ENCODE data around the gene DENND1A. TPM values are rescaled to one million over a fixed set of nuclear protein-coding genes. Genes with fewer than 3 reads are reported as not detected.

The DENND1A gene
- total and polyA plus RNA-seq, 7 donors: 12.8 to 33.2 (median 19.2) TPM

GRCh38 chr9:123359106-123359505 is 570.8 kb downstream of the DENND1A start:
- H3K27ac ChIP-seq: no peak overlapping the region
- WGBS, 2 donors: 18 to 29% methylated on average over 2 of the region's 2 CpGs

DNA sequence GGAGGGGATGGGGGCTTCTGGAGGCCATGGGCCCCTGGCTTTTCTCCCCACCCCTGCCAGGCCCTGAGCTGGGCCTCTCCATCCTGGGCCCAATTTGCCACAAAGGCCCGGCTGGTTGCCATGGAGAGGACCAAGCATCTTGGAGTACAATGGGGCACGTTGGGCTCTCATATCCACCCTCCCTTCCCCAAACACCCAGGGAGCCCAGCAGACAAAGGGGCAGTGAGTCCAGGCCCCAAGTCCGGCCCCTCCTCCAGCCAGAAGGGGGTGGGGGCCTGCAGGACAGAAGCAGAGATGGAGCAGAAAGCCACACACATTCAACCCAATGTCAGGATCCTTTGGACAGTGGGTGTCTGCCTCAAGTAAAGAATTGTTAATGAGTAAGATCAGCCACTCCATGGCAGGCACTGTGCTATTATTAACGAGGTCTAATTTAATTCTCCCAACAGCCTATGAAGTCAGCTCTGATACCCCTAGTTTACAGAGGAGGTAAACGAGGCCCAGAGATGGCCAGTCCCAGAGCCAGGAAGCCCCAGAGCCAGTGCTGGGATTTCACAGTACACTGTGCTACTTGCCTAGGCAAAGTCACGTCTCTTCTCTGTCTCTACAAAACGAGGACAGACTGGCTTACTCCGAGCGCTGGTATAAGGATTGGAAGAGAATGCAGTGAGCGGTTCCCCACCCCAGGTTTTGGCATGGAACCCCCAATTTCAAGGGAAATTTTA is 571.6 kb downstream of the DENND1A start:
- WGBS, 2 donors: 80 to 86% methylated on average over 10 of the region's 10 CpGs
- intact Hi-C loops (cut with DNase I): loop anchor here (10.0 kb wide), 1 partner anchor 344 kb away; no protein-coding TSS in a partner anchor
- DNase-seq: no peak
- peaks cover 0 to 31% (median 14%) of the 10 kb centered on the region in 4 donors for H3K4me1 ChIP-seq
- H3K4me3 ChIP-seq: no peak overlapping the region
- H3K36me3 ChIP-seq: no peaks in the 10 kb centered on the region
- TF ChIP-seq POLR2A (IDR thresholded peaks at IDR 0.05) (no peak), EP300 (IDR thresholded peaks at IDR 0.05) (no peak), POLR2AphosphoS5 (IDR thresholded peaks at IDR 0.05) (no peak)
- TF ChIP-seq, protein P1, sequence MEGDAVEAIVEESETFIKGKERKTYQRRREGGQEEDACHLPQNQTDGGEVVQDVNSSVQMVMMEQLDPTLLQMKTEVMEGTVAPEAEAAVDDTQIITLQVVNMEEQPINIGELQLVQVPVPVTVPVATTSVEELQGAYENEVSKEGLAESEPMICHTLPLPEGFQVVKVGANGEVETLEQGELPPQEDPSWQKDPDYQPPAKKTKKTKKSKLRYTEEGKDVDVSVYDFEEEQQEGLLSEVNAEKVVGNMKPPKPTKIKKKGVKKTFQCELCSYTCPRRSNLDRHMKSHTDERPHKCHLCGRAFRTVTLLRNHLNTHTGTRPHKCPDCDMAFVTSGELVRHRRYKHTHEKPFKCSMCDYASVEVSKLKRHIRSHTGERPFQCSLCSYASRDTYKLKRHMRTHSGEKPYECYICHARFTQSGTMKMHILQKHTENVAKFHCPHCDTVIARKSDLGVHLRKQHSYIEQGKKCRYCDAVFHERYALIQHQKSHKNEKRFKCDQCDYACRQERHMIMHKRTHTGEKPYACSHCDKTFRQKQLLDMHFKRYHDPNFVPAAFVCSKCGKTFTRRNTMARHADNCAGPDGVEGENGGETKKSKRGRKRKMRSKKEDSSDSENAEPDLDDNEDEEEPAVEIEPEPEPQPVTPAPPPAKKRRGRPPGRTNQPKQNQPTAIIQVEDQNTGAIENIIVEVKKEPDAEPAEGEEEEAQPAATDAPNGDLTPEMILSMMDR (IDR thresholded peaks at IDR 0.05): no peak
- peaks cover 0 to 28% (median 3%) of the 10 kb centered on the region in 3 donors for H3K27me3 ChIP-seq
- no peaks in the 10 kb centered on the region for H3K9me3 ChIP-seq
- H3K27ac ChIP-seq: no peak overlapping the region

More at GRCh38 chr9:123359106-123359505, 570.8 kb downstream of the DENND1A start:
- H3K27me3 ChIP-seq: peaks cover 0 to 28% (median 3%) of the 10 kb centered on the region in 3 donors
- peaks cover 0 to 33% (median 14%) of the 10 kb centered on the region in 4 donors for H3K4me1 ChIP-seq
- intact Hi-C loops (cut with DNase I): loop anchor here (10.0 kb wide), 1 partner anchor 344 kb away; no protein-coding TSS in a partner anchor
- TF ChIP-seq EP300 (IDR thresholded peaks at IDR 0.05): no peak
- no peak for TF ChIP-seq POLR2AphosphoS5 (IDR thresholded peaks at IDR 0.05)
- TF ChIP-seq, protein P1 (IDR thresholded peaks at IDR 0.05): no peak
- no peak for TF ChIP-seq POLR2A (IDR thresholded peaks at IDR 0.05)
- H3K9me3 ChIP-seq: no peaks in the 10 kb centered on the region
- no peaks in the 10 kb centered on the region for H3K36me3 ChIP-seq
- H3K4me3 ChIP-seq: no peak overlapping the region
- DNase-seq: no peak

DNA sequence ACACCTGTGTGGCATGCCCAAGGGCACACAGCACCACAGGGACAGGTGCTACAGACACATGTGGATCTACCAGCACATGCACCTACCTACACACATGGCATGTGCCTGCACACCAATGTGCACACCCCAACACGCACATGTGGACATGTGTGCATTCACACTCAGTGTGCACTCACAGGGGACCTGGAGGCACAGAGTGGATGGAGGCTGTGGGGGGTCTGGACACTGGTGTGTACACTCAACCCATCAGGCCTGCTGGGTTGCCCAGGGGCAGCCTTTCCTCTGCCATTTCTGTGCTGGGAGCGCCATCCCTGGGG is 572.2 kb downstream of the DENND1A start:
- Histone ChIP-seq H3K9me3 (no peaks in the 10 kb centered on the region), H3K4me1 (peaks cover 0 to 31% (median 14%) of the 10 kb centered on the region in 4 donors), H3K4me3 (no peak overlapping the region), H3K27ac (no peak overlapping the region), H3K36me3 (no peaks in the 10 kb centered on the region), H3K27me3 (peaks cover 0 to 28% (median 3%) of the 10 kb centered on the region in 3 donors)
- intact Hi-C loops (cut with DNase I): loop anchor here (10.0 kb wide), 1 partner anchor 343 kb away; no protein-coding TSS in a partner anchor
- TF ChIP-seq EP300 (IDR thresholded peaks at IDR 0.05) (no peak), POLR2A (IDR thresholded peaks at IDR 0.05) (no peak), POLR2AphosphoS5 (IDR thresholded peaks at IDR 0.05) (no peak)
- TF ChIP-seq, protein P1 (IDR thresholded peaks at IDR 0.05): no peak
- no peak for DNase-seq
- 88 to 96% methylated on average over 2 of the region's 2 CpGs for WGBS, 2 donors

GRCh38 chr9:123356851-123357742 is 572.8 kb downstream of the DENND1A start:
- TF ChIP-seq POLR2AphosphoS5 (IDR thresholded peaks at IDR 0.05): no peak
- no peak for TF ChIP-seq POLR2A (IDR thresholded peaks at IDR 0.05)
- TF ChIP-seq, protein P1 (IDR thresholded peaks at IDR 0.05): no peak
- no peak for TF ChIP-seq EP300 (IDR thresholded peaks at IDR 0.05)
- Histone ChIP-seq H3K9me3 (no peaks in the 10 kb centered on the region), H3K27me3 (peaks cover 0 to 28% (median 3%) of the 10 kb centered on the region in 3 donors), H3K36me3 (no peaks in the 10 kb centered on the region), H3K27ac (no peak overlapping the region), H3K4me3 (no peak overlapping the region), H3K4me1 (peaks cover 0 to 31% (median 14%) of the 10 kb centered on the region in 4 donors)
- intact Hi-C loops (cut with DNase I): loop anchor here (10.0 kb wide), 1 partner anchor 342 kb away; no protein-coding TSS in a partner anchor
- no peak for DNase-seq
- 51 to 79% methylated on average over 19 of the region's 19 CpGs for WGBS, 2 donors
